Fibroblast of pulmonary artery (primary cell): ENCODE data around the gene CCL26.

Experiments
- DNase-seq: peaks from one replicate; pipeline ENCODE4 v3.0.0-alpha.2; 2010; ENCODE audit warnings: low read depth
- H3K4me3 ChIP-seq: replicated peaks from 2 replicates; pipeline ENCODE4 v1.5.1; 2011; ENCODE audit warnings: low read depth, mild to moderate bottlenecking, control low read depth, low read length, moderate library complexity
- CTCF ChIP-seq: IDR thresholded peaks from 2 replicates; pipeline ENCODE4 v1.5.1; 2011; ENCODE audit warnings: mild to moderate bottlenecking, control low read depth, low read length, inconsistent platforms; ENCODE audit errors: missing control alignments

Gene CCL26

GRCh38 chr7:75743455-75743859 lies 28.6 kb downstream of the CCL26 start:
- no peak for TF ChIP-seq CTCF
- DNase-seq: peak; percentile 57
- no peak overlapping the region for H3K4me3 ChIP-seq

- no peak overlapping the region for H3K4me3 ChIP-seq
- peak; percentile 43 for DNase-seq
- TF ChIP-seq CTCF: no peak
Measured at GRCh38 chr7:75740846-75741497, 31.0 kb downstream of the CCL26 start.

- DNase-seq: peak; percentile 67
- H3K4me3 ChIP-seq: peak overlapping the region; percentile 71
- no peak for TF ChIP-seq CTCF
Measured at GRCh38 chr7:75739796-75740672, 32.0 kb downstream of the CCL26 start.

- H3K4me3 ChIP-seq: peak overlapping the region; percentile 87
- peak; percentile 99 for DNase-seq
- TF ChIP-seq CTCF: no peak
Measured at GRCh38 chr7:75738975-75739795, 32.8 kb downstream of the CCL26 start.

- TF ChIP-seq CTCF: no peak
- no peak for DNase-seq
Measured at GRCh38 chr7:75738604-75738974, 33.4 kb downstream of the CCL26 start, which contains the start of gene HIP1. Gene HIP1, minus strand, starts transcription at chr7:75738941. Its CDS starts 21 bp downstream, at chr7:75738920.

GRCh38 chr7:75737856-75738603 lies 34.0 kb downstream of the CCL26 start:
- DNase-seq: no peak
- TF ChIP-seq CTCF: no peak

More at GRCh38 chr7:75738604-75738974, 33.4 kb downstream of the CCL26 start, which contains the start of gene HIP1:
- H3K4me3 ChIP-seq: peak within 1 kb of the TSS; percentile 87

More at GRCh38 chr7:75737856-75738603, 34.0 kb downstream of the CCL26 start:
- H3K4me3 ChIP-seq: peak overlapping the region; percentile 87
